ENCODE measurements around the gene TCEA3.
A peak's percentile ranks its signal among the peaks of the same experiment; 100 is the strongest.

The TCEA3 gene

GRCh38 chr1:23368562-23369334 lies 55.8 kb downstream of the TCEA3 start:
- Histone ChIP-seq H3K4me1 (ENCODE audit: control insufficient read depth in 1 of 2, insufficient read depth in 1 of 2, low read depth in 1 of 2, low read length in 1 of 2) (peaks cover 19 to 21% of the 10 kb centered on the region in 2 experiments), H3K4me3 (ENCODE audit: low read depth in 1 of 2, low read length in 1 of 2) (peak overlapping the region; percentile 99 to 100), H3K27ac (peak overlapping the region; percentile 85), H3K36me3 (no peaks in the 10 kb centered on the region), H3K27me3 (no peaks in the 10 kb centered on the region), H3K9me3 (no peaks in the 10 kb centered on the region)
- peak; percentile 61 for TF ChIP-seq CTCF (IDR thresholded peaks at IDR 0.05)

- peak overlapping the region; percentile 99 to 100 for H3K4me3 ChIP-seq (ENCODE audit: low read depth in 1 of 2, low read length in 1 of 2)
- H3K4me1 ChIP-seq (ENCODE audit: control insufficient read depth in 1 of 2, insufficient read depth in 1 of 2, low read depth in 1 of 2, low read length in 1 of 2): peaks cover 19 to 21% of the 10 kb centered on the region in 2 experiments
- no peaks in the 10 kb centered on the region for H3K27me3 ChIP-seq
- H3K36me3 ChIP-seq: no peaks in the 10 kb centered on the region
- peak; percentile 27 for TF ChIP-seq CTCF (IDR thresholded peaks at IDR 0.05)
- H3K9me3 ChIP-seq: peaks cover 1% of the 10 kb centered on the region
- H3K27ac ChIP-seq: peak overlapping the region; percentile 85
Measured at GRCh38 chr1:23367791-23368561, 56.6 kb downstream of the TCEA3 start.

- H3K9me3 ChIP-seq: peaks cover 7% of the 10 kb centered on the region
- H3K36me3 ChIP-seq: peaks cover 5% of the 10 kb centered on the region
- H3K4me3 ChIP-seq (ENCODE audit: low read depth in 1 of 2, low read length in 1 of 2): peak overlapping the region; percentile 99 to 100
- peak overlapping the region; percentile 85 for H3K27ac ChIP-seq
- H3K27me3 ChIP-seq: no peaks in the 10 kb centered on the region
- no peak for TF ChIP-seq CTCF (IDR thresholded peaks at IDR 0.05)
- peaks cover 19 to 21% of the 10 kb centered on the region in 2 experiments for H3K4me1 ChIP-seq (ENCODE audit: control insufficient read depth in 1 of 2, insufficient read depth in 1 of 2, low read depth in 1 of 2, low read length in 1 of 2)
Measured at GRCh38 chr1:23367451-23367790, 57.1 kb downstream of the TCEA3 start.

- no peak overlapping the region for H3K27ac ChIP-seq
- no peak overlapping the region for H3K4me3 ChIP-seq (ENCODE audit: low read depth in 1 of 2, low read length in 1 of 2)
- no peaks in the 10 kb centered on the region for H3K27me3 ChIP-seq
- H3K4me1 ChIP-seq (ENCODE audit: control insufficient read depth in 1 of 2, insufficient read depth in 1 of 2, low read depth in 1 of 2, low read length in 1 of 2): peaks cover 19 to 21% of the 10 kb centered on the region in 2 experiments
- H3K9me3 ChIP-seq: peaks cover 15% of the 10 kb centered on the region
- TF ChIP-seq CTCF (IDR thresholded peaks at IDR 0.05): no peak
- peaks cover 9% of the 10 kb centered on the region for H3K36me3 ChIP-seq
Measured at GRCh38 chr1:23366598-23366997, 58.0 kb downstream of the TCEA3 start.

- Histone ChIP-seq H3K27me3 (no peaks in the 10 kb centered on the region), H3K4me3 (ENCODE audit: low read depth in 1 of 2, low read length in 1 of 2) (no peak overlapping the region), H3K36me3 (peaks cover 9% of the 10 kb centered on the region), H3K9me3 (peaks cover 19% of the 10 kb centered on the region), H3K4me1 (ENCODE audit: control insufficient read depth in 1 of 2, insufficient read depth in 1 of 2, low read depth in 1 of 2, low read length in 1 of 2) (peaks cover 19 to 21% of the 10 kb centered on the region in 2 experiments), H3K27ac (no peak overlapping the region)
- no peak for TF ChIP-seq CTCF (IDR thresholded peaks at IDR 0.05)
Measured at GRCh38 chr1:23366146-23366545, 58.4 kb downstream of the TCEA3 start.

Measured in neutrophil (primary cell).